HG03520 (cell line): Measurements from ENCODE around the gene GRIN2A.

ENCODE experiments used
- ATAC-seq: cut with Tn5 transposase; IDR thresholded peaks from one replicate; pipeline ENCODE4 v1.9.1; 2021; ENCODE audit warnings: mild to moderate bottlenecking, moderate library complexity; ENCODE audit not compliant: unreplicated experiment

GRIN2A gene

DNA sequence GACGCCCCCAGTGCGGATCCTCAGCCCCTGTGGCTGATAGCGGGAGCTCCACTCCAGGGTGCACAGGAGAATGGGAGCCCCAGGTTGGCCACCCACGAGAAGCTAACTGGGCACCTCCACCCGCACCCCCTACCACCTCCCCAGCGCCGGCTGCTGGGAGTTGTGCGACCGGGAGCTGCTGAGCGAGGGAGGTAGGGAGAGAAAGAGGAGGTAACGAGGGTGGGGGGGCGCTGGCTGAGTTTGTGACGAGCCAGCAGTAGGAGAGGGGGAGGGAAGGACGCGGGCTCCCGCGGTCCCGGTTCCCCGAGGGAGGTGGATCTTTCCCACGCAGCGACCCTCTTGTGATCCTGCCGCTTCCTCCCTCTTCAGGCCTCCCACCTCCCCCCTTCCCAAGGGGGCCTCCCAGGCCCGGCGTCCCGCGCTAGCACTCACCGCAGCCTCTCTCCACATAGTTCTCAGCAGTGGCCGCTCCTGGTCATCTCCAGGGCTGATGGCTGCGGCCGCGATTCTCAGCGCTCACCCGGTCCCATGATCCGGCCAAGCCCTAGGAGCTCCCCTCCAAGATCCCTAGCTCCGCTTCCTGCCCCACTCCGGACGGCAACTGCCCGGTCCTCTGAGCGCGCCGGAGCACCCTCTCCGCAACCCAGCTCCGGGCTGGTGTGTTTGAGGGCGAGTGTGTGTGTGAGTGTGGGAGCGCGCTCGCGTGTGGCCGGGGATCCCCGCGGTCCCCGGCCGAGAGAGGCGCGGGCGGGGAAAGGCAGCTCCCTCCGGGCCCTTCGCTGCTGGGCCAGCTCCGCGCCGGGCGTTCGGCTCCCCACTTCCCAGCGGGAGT is at the start of gene GRIN2A:
Gene GRIN2A, minus strand, starts transcription at position 207 of the 832 bp plus-strand sequence. CDS start 2,017 bp downstream, outside the sequence.
- no peak for ATAC-seq

DNA sequence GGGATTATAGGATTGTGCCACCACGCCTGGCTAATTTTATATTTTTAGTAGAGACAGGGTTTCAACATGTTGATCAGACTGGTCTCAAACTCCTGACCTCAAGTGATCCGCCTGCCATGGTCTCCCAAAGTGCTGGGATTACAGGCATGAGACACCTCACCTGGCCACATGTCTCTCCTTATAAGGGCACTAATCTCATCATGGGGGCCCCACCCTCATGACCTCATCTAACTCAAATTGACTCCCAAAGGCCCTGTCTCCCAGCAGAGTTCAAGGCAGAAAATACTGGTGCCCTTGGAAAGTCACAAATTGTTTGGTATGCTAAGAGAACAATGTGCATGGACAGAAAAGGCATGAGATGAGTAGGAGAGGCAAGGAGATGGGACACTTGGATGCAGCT is 49.3 kb upstream of the GRIN2A start:
- ATAC-seq, result no peak

GRCh38 chr16:10228779-10229178 is 46.6 kb upstream of the GRIN2A start:
- ATAC-seq, result no peak

GRCh38 chr16:10226987-10227306 is 44.7 kb upstream of the GRIN2A start:
- ATAC-seq, result no peak

DNA sequence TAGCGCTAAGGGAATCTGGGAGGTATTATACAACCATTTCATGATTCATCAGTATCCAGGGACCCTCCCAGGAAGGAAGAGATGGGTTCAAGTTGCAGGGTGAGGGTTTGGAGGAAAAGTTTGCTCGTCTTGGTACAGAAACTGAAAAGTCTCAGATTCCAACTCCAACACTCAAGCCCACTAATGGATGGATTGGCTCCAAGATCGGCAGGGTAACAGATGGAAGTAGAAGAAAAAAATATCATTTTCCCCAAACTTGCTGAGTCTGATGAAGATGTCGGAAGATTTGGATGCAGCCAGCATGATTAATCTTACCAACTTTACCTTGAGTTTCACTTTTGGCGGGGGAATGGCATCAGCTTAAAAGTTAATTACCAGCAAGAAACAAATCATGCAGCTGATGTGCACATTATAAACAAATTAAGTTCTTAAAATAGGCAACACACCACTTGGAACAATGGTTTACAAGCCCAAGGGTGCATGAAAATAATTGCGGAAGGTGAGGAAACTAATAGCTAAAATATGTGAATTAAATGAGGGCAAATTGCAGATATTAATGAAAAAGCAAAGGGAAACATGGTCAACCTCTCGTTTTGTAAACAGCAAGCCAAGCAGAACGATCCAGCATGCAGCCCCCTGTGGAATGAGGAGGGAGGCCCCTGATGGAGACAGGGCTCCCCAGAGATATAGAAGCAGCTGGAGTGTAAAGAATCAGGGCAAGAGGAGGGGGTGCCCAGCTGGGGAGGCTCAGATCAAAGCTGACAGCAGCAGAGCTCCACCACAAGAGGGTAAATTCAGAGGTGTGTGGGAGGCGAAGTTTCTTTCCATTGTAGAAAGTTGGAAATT is 44.1 kb upstream of the GRIN2A start:
- no peak for ATAC-seq

DNA sequence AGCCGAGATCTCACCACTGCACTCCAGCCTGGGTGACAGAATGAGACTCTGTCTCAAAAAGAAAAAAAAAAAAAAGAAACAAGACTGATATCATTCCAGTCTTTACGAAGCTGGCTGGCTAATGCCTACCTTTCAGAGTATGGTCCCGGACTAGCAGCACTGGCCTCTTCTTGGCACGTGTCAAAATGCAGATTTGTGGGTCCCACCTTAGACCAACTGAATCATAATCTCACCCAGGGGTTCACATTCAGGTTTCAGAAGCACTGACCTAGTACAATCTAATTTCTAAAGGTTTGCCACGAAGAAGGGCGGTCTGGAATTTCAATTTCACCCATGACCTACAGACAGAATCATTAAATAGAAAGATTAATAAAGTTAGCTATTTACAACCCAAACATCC is 43.4 kb upstream of the GRIN2A start:
- ATAC-seq, result no peak

- no peak for ATAC-seq
These were observed 42.6 kb upstream of the GRIN2A start for GRCh38 chr16:10224850-10225249.

GRCh38 chr16:10220942-10221341 is 38.7 kb upstream of the GRIN2A start:
- no peak for ATAC-seq

GRCh38 chr16:10219742-10220141 is 37.5 kb upstream of the GRIN2A start:
- no peak for ATAC-seq

- no peak for ATAC-seq
These were observed 36.4 kb upstream of the GRIN2A start for GRCh38 chr16:10218490-10219206.

DNA sequence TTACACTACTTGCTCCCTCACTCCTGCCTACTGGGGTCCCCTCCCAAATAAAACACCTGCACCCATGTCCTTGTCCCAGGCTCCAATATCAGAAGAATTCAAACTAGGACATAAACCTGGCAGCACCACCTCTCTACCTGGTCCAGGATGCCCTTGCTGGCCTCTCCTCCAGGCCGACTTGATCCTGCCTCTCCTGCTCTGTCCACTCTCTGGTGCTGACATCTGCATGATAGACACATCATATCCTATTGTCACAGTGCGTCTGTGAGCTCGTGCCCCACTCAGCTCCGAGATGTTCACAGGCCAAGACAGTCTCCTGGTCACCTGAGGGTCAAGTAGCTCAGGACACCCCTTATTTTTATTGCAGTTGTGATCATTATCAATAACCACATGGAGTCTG is 31.5 kb upstream of the GRIN2A start:
- no peak for ATAC-seq

- ATAC-seq, result no peak
These were observed 28.7 kb upstream of the GRIN2A start for GRCh38 chr16:10210944-10211343.

DNA sequence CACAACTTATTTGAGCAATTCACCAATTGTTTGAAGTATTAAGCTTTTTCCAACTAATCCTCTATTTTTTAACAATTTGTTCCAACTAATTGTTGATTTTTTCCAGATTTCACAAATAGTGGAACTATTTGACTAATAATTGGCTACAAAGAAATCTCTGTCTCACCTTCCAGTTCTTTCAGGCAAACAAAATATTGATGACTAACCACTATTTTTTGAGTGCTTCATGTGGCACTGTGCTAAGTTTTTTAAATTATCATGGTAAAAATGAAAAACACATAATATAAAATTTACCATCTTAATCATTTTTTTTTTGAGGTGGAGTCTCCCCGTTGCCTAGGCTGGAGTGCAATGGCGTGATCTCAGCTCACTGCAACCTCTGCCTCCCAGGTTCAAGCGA is 24.6 kb upstream of the GRIN2A start:
- ATAC-seq, result no peak

DNA sequence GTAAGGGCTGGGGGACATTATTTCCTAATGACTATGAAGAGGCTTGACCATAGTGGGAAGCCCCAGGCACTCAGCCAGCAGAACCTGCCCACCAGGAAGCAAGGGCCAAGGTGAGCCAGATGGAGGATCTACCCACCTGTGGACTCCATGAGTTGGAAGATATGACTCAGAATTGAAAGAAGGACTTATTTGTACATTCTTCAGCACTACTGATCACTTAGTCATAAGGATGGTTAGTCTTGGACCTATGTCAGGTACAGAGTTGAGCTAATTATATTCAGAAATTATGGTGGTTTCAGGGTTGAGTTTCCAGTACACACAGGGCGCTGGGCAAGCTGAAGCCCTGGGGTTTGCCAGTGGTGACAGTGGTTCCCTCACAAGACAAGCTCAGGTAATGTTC is 24.0 kb upstream of the GRIN2A start:
- peak; percentile 68 for ATAC-seq

GRCh38 chr16:10205688-10206087 is 23.5 kb upstream of the GRIN2A start:
- ATAC-seq, result no peak

- ATAC-seq, result no peak
These were observed 20.4 kb upstream of the GRIN2A start for GRCh38 chr16:10202649-10203048.

GRCh38 chr16:10200637-10201586 is 18.7 kb upstream of the GRIN2A start:
- no peak for ATAC-seq

GRCh38 chr16:10196999-10197398 is 14.8 kb upstream of the GRIN2A start:
- no peak for ATAC-seq

GRCh38 chr16:10191096-10191495 is 8.9 kb upstream of the GRIN2A start:
- ATAC-seq, result no peak

DNA sequence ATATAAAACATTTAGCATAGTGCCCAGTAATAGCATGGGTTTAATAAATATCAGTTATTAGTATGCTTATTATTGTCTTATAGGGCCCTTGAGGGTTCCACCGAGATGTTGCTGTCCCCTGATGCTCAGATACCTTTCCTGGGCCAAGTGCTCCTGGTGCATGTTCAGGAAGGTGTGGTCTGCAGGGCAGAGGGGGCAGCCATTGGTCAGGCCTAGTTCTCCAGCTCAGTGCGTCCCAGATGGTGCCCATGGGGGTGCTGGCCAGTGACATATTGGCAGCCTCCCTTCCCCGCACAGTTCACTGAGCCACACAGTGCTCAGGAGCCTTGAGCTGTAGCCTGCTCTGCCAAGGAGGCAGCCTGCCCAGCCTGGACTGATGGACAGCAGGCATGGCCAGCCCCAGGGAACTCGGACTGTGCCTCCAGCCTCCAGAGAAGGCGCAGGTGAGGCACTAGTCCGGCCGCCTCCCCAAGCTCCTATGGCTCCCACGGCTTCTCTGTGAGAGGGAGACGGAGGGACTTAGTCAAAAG is 7.7 kb upstream of the GRIN2A start:
- no peak for ATAC-seq
